SW480 (cell line): ENCODE measurements around the gene RAD51B.
"Not testable (repeated sequence)": the region's sequence is repeated elsewhere in the genome, so short reads cannot be mapped to it uniquely, and the experiment has no call there.

ENCODE experiments used
- DNase-seq: peaks from one replicate; pipeline ENCODE4 v3.0.0-alpha.2; 2016; ENCODE audit warnings: low spot score

Gene RAD51B

DNA sequence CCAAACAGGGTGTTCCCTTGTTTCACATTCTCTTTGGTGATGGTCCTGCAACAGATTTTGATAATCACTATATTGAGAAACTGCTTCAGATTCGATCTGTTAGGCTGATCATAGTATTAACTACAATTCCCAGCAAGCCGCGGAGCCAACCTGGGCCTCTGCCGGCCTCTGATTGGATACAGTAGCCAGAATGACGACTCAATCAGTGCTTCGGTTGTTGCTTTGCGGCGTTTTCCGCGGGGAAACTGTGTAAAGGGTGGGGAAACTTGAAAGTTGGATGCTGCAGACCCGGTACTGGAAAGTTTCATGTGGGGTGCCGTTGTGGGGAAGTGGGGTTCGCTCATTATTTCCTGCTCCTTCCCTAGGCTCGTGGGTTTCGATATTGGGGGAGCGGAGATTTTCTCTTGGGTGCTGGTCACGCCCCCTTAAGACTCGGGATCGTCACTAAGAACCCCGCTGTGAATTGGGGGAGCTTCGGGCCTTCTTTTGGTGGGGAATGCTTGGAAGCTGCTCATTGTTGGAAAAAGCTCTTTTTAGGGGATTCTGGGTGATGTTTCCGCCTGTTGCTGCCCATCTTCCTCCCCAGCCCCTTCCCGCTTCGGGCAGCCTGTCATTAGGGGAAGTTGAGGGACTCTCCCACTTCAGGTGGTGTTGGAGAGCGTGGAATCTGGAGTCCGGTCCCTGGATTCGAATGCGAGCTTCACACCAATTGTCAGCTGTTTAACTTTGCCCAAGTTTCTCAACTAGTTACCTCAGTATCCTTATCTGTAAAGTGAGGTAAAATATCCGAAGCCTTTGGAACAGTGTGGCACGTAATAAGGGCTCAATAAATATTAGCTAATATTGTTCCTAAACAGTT is at the start of gene RAD51B:
Gene RAD51B, plus strand, starts transcription at position 217 of the 859 bp plus-strand sequence.
- peak; percentile 80 for DNase-seq

DNA sequence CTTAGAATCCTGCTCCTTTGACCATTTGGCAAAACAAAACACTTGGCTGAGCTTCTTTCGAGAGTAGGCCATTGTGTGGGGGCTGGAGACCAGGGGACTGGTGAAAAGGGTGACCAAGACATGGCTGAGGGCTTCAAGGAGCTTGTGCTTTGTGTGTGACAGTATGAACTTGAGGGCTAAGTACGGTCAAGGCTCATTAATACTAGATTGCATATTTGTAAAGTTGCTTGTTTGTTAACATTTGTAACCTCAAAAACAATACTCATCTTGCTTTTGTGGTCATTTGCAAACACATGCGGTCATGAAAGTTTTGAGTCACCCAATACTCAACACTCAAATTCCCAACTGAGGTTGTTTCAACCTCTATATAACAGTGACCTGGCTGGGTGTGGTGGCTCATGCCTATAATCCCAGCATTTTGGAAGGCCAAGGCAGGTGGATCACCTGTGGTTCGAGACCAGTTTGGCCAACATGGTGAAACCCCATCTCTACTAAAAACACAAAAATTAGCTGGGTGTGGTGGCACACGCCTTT is 45.7 kb upstream of the RAD51B start:
- no peak for DNase-seq

DNA sequence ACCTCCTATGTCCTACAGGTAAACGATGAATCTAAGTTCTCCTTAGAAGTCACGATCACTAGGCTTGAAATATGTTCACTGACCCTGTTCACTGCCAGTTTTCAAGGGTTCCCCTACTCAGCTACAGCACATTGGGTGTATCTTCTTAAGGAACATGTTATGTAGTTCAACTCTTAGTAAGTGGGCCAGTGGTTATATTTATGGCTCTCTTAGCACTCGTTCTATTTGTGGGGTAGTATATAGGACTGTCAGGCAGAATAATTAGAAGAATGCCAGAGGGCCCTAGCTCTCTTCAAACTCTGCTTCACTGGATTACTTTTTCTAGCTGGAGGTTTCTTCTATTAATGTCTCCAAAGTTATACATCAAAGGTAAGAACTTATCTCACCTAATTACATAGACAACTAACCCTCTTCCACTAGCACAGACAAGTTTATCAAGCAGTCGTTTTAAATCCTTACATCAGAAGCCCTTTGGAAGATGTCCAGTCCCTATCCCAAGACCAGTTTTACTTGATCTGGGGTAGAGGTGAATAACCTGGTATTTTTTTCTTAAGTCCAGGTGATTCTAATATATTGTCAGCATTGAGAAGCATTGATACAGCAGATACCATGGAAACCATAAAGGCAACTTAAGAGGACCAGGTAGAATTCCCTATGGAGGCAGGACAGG is 42.8 kb upstream of the RAD51B start:
- DNase-seq = no peak

DNA sequence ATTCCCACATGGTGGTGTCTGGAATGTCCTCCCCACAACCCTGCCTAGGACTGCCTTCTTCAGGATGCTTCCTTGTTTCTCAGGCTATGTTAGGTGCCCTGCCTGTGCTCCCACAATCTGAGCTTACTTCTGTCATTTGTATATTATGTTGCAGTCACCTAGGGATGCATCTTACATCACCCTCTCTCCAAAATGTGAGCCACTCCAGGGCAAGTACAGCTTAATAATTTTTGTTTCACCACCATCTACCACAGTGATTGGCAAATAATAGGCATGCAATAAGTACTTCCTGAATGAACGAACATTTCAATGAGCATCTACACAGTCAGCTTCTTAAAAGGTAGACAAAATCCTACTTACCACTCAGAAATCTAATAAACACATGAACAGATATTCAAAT is 40.8 kb upstream of the RAD51B start:
- DNase-seq = no peak

DNA sequence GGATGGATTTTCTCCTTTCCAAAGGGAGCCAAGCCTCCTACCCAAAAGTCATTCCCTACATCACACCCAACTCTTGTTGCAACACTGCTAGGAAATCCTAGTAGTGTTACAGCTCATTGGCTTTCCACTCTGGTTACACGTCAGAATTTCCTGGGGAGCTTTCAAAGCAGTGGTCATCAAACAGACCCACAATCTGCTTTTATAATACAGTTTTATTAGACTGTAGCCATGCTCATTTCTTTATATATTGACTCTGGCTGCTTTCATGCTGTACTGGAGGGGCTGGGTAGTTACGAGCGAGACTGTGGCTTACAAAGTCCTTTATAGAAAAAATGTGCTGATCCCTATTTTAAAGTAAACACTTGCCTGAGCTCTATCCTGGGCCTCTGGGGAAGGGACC is 37.5 kb upstream of the RAD51B start:
- no peak for DNase-seq

DNA sequence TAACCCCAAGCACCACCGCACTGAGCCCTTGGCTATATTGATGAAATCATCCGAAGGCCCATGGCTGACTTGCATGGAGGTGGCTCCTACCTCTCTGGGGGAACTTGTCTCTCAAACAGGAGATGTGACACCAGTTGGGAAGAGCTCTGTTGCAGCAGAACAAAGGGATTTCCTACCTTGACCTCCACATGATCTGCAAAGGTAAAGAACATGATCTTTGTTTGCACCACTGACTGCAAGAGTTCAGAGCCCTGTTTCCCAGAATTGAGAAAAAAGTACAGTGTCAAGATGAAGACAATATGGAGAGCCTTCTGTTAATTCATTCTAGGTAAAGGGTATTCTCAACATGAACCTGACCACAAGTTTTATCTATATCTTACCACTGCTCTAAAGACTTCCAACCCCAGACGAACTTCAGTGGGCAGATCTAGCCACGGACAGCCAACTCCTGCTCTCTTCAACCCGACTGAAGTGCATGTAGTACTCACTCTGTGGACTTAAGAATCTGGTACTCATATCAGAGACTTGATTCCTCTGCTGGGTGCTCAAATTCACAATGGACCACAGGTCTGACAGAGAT is 35.2 kb upstream of the RAD51B start:
- DNase-seq = no peak

DNA sequence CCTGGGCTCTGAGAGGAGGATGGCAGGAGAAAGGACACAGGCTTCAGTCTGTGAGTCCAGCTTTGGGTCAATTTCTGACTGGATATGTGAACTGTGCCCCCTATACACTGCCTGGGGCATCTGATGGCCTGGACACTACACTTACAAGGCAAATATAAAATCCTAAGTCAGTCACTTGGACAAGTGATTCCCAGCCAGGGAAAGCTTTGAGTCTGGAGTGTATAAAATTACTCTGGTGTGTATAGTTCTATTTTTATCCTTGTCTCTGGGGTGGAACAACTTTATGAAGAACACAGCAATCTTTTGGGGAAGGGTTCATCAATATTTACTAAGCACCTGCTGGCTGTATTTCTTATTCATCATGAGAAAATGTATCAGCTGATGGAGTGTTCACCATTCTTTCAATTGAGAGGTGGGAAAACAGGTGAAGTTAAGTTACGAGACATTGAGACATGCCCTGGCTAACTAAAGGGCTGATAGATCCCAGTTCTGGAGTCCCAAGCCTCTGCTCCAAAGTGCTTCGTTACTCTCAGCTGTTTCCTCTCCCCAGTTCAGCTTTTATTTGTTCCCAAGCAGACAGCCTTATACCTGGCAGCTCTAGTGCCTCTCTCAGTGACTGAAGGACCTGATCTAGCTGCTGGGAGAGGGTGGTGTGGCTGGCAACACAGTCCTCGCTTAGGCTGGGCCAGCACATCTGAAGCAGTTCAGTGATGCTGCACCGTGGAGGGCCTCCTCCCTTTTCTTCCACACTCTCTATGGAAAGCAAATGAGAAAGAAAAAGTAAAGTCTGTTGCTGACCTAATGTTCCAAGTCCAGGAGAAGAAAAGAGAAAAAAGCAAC is 34.1 kb upstream of the RAD51B start:
- no peak for DNase-seq

DNA sequence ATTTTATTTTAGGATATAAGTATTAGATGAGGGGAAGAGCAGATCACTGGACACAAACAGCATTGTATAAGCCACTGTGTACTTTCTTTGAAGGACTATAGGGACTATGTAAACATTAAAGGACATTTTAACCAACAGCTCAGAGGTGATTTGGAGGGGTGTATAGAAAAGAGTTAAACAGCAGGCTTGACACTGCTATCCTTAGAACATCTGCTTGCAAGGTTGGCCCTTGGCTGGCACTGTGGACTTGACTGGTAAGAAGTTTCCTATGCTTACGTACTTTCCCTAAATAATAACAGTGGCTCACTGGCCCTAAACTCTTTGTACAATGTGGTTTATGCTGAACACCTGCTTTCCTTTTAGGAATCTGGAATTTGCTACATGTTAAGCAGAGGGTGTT is 31.9 kb upstream of the RAD51B start:
- no peak for DNase-seq

DNA sequence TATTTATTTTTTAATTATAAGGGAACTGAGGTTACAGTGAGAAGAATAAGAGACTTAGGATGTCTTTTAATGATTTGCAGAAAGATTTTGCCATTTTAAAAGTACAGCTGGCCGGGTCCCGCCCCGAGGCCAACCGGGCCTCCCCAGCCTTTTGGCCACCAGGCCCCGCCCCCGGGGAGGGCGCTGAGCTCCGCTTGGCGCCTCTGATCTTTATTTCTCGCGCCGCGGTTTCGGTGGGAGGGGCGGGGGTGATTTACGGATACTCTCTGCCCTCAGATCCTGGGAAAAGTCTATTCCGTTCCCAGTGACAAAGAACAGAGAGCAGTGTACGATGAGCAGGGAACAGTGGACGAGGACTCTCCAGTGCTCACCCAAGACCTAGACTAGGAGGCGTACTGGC is 20.8 kb upstream of the RAD51B start:
- no peak for DNase-seq

DNA sequence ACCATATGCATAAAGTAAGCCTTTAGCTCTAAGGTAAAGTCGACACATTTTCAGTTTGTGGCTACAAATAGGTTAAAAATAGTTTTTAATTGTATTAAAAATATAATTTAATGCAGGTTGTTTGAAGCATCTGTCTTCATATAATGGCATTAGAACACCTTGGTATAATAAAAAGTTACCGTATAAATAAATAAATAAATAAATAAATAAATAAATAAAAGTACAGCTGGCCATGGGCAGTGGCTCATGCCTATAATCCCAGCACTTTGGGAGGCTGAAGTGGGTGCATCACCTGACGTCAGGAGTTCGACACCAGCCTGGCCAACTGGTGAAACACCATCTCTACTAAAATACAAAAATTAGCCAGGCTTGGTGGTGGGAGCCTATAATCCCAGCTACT is 18.8 kb upstream of the RAD51B start:
- no peak for DNase-seq

DNA sequence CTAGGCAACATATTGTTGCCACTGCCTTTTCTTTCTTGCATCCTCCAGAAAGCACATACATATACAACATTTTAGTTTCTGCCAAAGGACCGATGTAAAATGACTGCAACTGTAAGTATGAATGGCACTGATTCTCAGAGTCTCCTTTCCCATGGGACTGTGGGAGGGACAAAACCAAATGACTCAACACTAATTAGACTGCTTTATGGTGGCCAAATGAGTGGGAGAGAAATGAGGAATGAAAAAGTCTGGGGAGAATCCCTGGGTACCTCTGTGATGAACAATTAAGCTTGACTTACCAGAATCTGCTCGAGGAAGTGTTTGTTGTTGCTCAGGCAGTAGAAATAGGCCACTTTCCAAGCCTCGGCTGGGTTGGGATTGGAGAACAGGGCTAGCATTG is 13.3 kb upstream of the RAD51B start:
- no peak for DNase-seq

DNA sequence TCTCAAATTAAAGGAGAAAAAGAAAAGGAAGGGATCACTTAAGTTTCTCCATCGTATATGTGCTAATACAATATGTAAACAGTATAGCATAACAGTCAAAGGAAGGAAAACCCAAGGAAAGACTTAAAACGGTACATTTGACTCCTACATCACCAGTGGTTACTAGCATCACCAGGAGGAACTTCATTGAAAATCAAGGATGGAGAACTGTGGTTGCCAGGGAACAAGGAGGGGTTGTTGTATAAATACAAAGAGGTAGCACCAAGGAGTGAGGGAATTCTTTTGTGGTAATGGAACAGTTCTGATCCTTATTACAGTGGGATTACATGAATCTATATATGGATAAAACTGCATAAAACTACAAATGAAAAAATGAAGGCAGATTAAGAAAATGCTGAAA is 4.8 kb upstream of the RAD51B start:
- no peak for DNase-seq

DNA sequence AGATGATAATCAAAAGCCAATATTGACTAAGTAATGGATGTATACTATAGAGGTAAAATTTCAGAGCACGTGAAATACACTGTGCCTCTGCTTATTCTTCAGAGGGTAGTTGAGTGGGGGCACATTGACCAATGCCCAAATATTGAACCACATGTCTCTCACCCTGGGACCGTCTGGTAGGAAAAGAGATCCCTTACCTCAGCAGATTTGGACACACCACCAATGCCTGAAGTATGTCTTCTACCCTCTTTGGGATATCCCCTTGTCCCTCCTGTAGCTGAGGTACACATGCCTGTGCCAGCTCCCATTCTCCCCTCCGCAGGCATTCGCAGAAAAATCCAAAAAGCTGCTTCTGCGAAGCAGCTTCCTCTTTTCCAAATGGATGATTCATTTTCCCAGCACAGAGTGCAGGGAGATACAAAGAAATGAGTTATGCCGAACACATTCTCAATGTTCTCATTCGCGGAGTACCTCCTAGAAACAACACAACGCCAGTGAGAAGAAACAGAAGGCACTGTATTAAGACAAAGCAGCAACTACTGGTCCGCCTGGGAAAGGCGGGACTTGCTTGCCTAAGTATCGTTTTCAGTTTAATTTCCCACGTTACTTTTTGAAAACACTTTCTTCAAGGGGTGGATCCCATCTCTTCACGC is 3.9 kb upstream of the RAD51B start:
- peak; percentile 26 for DNase-seq

DNA sequence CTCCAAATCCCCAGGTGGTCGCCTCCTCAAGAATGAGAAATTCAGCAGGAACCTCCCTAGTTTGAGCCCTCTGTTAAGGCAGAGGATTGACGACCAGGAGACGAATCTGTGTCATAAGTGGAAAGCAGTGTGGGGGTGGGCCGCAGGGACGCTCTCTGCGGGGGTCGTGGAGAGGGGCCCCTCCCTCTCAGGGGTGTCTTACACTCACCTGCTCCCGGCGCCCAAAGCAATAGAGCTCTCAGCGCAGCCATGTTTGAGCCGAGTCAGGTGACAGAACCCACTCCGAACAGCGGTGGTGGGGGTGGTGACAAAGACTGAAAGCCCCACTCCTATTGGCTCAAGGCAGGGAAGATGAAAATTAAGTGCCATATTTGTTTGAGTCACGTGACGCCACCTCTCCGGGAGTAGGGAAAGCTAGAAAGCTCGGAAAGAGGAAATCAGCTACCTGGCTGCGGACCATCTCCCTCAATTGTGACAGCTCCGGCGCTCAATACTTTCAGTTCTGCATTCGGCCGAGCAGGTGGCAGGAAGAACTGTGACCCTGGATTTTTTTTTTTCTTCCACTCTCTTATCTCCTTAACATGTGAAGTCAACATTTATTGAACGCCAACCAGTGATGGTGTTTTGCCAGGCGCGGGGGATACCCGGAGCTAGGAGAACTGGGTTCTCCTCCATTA is 3.1 kb upstream of the RAD51B start, which contains the start of gene ZFYVE26:
Gene ZFYVE26, minus strand, starts transcription at position 265 of the 677 bp plus-strand sequence. CDS start 627 bp downstream, outside the sequence.
- peak; percentile 99 for DNase-seq

DNA sequence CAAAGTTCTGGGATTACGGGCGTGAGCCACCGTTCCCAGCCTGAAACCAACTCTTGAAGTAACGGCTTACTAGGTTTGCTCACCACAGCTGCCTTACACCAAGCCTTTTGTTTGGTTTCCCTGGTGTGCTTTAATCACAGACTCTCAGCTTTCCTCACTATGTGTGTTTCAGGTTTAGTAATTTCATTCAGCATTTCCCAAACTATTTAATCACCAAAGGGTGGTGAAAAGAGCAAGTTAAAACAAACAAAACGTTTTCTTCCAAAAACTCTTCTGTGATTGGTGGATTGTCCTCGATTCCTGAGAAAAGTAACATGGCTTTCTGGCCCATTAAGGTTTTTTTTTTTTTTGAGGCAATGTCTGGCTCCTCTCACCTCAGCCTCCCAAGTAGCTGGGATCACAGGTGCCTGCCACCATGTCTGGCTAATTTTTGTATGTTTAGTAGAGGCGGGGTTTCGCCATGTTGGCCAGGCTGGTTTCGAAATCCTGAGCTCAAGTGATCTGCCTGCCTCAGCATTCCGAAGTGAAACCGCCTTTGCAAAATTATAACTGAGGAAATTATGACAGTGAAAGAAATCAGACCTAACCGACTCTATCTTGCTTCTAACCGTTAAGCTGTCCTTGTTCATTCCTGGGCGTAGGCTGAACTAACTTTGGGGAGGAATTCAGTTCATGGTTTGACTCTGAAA is 1.7 kb upstream of the RAD51B start:
- no peak for DNase-seq

DNA sequence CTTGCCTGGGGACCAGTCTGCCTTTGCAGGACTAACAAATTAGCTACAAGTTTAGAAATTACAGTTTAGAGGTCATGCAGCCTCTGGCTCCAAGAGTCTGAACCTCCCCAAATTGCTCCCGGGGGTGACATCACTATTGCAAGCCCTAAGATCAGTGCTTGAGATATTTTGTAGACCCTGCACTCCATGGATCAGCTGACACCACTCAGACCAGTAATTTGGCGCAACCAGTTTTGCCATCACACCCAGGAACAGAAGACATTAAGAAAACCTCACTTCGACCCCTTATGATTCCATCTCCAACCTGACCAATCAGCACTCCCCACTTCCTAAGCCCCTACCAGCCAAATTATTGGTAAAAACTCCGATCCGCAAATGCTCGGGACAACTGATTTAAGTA is 1.1 kb upstream of the RAD51B start:
- not testable (repeated sequence) for DNase-seq

DNA sequence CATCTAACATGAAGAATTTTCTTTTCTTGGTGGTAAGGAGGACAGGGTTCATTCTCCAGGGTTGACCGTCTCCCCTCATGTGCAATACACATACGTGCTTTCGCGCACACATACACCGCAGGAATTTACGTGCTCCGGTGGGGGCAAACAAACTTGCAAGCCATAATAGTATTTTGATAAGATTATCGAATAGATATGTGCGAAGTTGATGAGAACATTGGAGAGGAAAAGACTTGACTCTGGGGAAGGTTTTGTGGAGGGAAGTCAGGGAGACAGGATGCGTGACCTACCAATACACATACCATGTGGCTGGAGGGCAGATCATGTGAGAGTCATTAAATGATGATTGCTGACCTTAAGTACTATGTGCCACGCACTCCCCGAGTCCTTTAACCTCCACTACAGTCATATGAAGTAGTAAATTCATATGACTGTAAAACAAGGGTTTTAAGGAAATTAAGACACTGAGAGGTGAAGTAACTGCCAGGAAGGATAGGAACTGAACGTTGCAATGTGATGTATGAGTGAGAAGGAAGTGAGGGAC is 921 bp downstream of the RAD51B start:
- peak; percentile 67 for DNase-seq

DNA sequence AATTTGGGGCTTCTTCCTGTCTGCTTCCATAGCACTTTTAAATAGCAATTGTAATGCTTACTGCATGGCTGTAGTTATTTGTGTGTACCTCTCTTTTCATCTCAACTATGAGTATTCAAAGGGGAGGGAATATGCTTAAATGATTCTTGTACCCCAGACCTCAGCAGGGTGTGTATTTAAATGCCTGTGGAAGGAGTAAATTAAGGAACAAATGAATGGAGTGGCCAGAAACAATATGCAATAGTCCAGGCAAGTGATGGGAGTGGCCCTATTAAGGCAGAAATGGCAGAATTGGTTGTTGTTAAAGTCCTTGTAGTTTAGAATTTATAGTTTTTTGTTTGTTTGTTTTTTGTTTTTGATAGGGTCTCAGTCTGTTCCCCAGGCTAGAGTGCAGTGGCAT is 1.5 kb downstream of the RAD51B start:
- DNase-seq = no peak

DNA sequence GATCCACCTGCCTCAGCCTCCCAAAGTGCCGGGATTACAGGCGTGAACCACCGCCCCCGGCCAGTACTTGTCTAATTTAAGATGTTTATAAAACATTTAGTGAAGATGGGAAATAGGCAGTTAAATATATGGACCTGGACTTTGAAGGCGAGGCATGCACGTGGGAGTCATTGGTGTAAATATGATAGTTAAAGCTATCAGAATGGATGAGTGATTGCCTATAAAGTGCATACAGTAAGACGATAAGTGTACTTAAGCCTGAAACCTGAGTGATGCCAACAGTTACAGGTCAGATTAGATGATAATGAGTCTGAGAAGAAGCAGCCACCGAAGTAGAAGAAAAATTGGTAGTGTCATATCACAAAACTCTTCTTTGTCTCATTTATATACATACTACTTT is 11.5 kb downstream of the RAD51B start:
- DNase-seq = no peak

DNA sequence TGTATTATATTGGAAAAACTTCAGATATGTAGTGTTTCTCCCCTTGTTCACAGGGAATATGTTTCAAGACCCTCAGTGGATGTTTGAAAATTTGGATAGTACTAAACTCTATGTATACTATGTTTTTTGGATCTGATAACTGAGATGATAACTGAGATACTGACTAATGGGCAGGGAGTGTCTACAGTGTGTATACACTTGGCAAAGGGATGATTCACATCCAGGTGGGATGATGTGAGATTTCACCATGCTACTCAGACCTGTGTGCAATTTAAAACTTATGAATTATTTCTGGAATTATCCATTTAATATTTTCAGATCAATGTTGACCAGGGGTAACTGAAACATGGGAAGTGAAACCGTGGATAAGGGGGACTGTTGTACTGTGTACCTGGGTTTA is 13.8 kb downstream of the RAD51B start:
- DNase-seq = no peak
